Smooth muscle cell (in vitro differentiated cells): ENCODE data around the gene UBAC1. TPM values are rescaled to one million over a fixed set of nuclear protein-coding genes. Genes with fewer than 3 reads are reported as not detected.

ENCODE experiments used
- DNase-seq: peaks from one replicate; lab custom pipeline; 2025; ENCODE audit not compliant: unreplicated experiment; lab: John Stamatoyannopoulos, UW
- H2AFZ ChIP-seq: fragments of 200-600 bp; sonication (generic); 2 replicates; pipeline ENCODE4 v1.6.0; 2016; ENCODE audit warnings: antibody characterized with exemption, low read depth, mild to moderate bottlenecking
- H3F3A ChIP-seq: fragments of 200-600 bp; sonication (generic); 2 replicates; pipeline ENCODE4 v1.6.0; 2017; ENCODE audit warnings: antibody characterized with exemption, low read depth
- H3K27ac ChIP-seq: fragments of 200-600 bp; sonication (generic); 2 replicates; pipeline ENCODE4 v1.5.1; 2016; ENCODE audit warnings: low read depth, mild to moderate bottlenecking
- H3K27me3 ChIP-seq: fragments of 200-600 bp; sonication (generic); 2 replicates; pipeline ENCODE4 v1.6.1; 2016; ENCODE audit warnings: low read depth, mild to moderate bottlenecking
- H3K36me3 ChIP-seq: fragments of 200-600 bp; sonication (generic); 2 replicates; pipeline ENCODE4 v1.5.1; 2016; ENCODE audit warnings: low read depth
- H3K4me1 ChIP-seq: fragments of 200-600 bp; sonication (generic); 2 replicates; pipeline ENCODE4 v1.5.1; 2016; ENCODE audit warnings: low read depth
- H3K4me2 ChIP-seq: fragments of 200-600 bp; sonication (generic); 2 replicates; pipeline ENCODE4 v1.6.0; 2016; ENCODE audit warnings: mild to moderate bottlenecking
- H3K4me3 ChIP-seq: fragments of 200-600 bp; sonication (generic); 2 replicates; pipeline ENCODE4 v1.5.1; 2016; ENCODE audit warnings: mild to moderate bottlenecking
- H3K79me2 ChIP-seq: fragments of 200-600 bp; sonication (generic); 2 replicates; pipeline ENCODE4 v1.6.0; 2016; ENCODE audit warnings: low read depth, mild to moderate bottlenecking
- H3K9ac ChIP-seq: fragments of 200-600 bp; sonication (generic); 2 replicates; pipeline ENCODE4 v1.6.0; 2016; ENCODE audit warnings: low read depth
- H3K9me3 ChIP-seq: fragments of 200-600 bp; sonication (generic); replicated peaks from 2 replicates; pipeline ENCODE4 v1.5.1; 2016; ENCODE audit warnings: low read depth
- H4K20me1 ChIP-seq: fragments of 200-600 bp; sonication (generic); 2 replicates; pipeline ENCODE4 v1.6.0; 2016; ENCODE audit warnings: low read depth
- CTCF ChIP-seq: fragments of 200-600 bp; sonication (generic); IDR thresholded peaks from 2 replicates; pipeline ENCODE4 v1.5.1; 2017; ENCODE audit warnings: borderline replicate concordance, mild to moderate bottlenecking, antibody characterized with exemption; ENCODE audit not compliant: insufficient read depth, poor library complexity, severe bottlenecking
- WGBS: methylation state at CpG from one replicate; pipeline ENCODE4 v1.1.7; 2016; ENCODE audit warnings: low lambda C conversion rate; 5-methylcytosine and 5-hydroxymethylcytosine counted together
- polyA plus RNA-seq: library from polyadenylated mRNA; unstranded; fragments of >200 nt; fragmentation: Nextera tagmentation; extraction: Ambion mirVana; gene quantifications from 2 replicates; pipeline ENCODE4 v1.2.1, GENCODE V29; 2016
- total RNA-seq: library from RNA; depleted of rRNA; stranded (reverse); fragments of >200 nt; gene quantifications from 2 replicates; pipeline ENCODE4 v1.2.3, GENCODE V29; 2014

Gene UBAC1
- total and polyA plus RNA-seq, 2 experiments from 2014 or later: 35.3 to 43.5 TPM

DNA sequence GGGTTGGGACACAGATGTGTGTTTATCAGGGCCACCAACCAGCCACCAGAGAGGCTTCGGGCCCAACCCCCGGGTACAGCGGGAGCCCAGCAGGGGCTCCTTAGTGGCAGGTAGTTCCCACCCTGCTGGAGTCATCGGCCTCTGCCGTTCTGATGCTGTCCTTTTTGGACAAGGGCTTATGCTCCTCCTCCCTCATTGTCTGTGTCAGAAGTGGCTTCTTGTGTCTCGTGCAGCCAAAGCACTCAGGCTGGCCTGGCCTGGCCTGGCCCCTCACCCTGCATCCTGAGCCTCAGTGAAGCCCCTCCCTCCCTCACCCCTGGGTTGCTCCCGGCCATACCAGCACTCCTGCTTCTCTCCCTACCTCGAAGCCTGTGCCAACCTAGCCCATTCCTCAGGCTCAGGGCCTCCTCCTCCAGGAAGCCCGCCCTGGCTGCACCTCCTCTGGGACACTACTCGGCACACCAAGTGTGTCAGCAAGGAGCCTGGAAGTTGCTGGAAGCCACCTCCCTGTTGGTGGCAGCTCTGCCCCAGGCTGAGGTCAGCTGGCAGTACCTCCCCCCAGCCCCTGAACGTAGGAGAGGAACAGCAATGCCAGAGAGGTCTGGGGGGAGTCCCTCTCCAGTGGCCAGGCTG, 4.1 kb upstream of the UBAC1 start:
- no peak for DNase-seq
- Histone ChIP-seq H3K4me1 (peaks cover under 1% of the 10 kb centered on the region), H3K36me3 (no peaks in the 10 kb centered on the region), H3K27ac (no peak overlapping the region), H3K4me2 (no peak overlapping the region), H3K79me2 (peaks cover 7% of the 10 kb centered on the region), H2AFZ (no peak overlapping the region), H3K27me3 (no peaks in the 10 kb centered on the region), H4K20me1 (peaks cover under 1% of the 10 kb centered on the region), H3F3A (no peaks in the 10 kb centered on the region), H3K9me3 (no peaks in the 10 kb centered on the region), H3K9ac (no peak overlapping the region), H3K4me3 (no peak overlapping the region)
- 84% methylated on average over 11 of the region's 11 CpGs for WGBS
- TF ChIP-seq CTCF: no peak

GRCh38 chr9:135963938-135964337, 2.8 kb upstream of the UBAC1 start:
- H2AFZ ChIP-seq: no peak overlapping the region
- peaks cover 7% of the 10 kb centered on the region for H3K4me1 ChIP-seq
- H3K4me2 ChIP-seq: no peak overlapping the region
- no peak for DNase-seq
- no peak overlapping the region for H3K27ac ChIP-seq
- peaks cover 20% of the 10 kb centered on the region for H3K79me2 ChIP-seq
- H3K36me3 ChIP-seq: no peaks in the 10 kb centered on the region
- H3K27me3 ChIP-seq: no peaks in the 10 kb centered on the region
- H3K9me3 ChIP-seq: no peaks in the 10 kb centered on the region
- H3F3A ChIP-seq: no peaks in the 10 kb centered on the region
- no peak overlapping the region for H3K9ac ChIP-seq
- no peak for TF ChIP-seq CTCF
- no peak overlapping the region for H3K4me3 ChIP-seq
- peaks cover 13% of the 10 kb centered on the region for H4K20me1 ChIP-seq
- WGBS: 88% methylated on average over 10 of the region's 10 CpGs

DNA sequence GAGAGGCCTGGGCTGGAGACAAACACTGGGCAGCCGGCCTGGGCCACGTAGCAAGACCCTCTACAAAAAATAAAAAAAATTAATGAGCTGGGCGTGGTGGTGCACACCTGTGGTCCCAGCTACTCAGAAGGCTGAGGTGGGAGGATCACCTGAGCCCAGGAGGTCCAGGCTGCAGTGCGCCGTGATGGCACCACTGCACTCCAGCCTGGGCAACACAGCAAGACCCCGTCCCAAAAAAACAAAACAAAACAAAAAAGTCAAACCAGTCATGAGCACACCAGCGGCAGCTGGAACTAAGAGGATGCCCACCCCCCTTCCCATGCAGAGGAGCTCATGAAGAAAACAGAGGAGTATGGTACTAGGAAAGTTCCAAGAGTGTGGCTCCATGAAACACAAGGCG, 2.2 kb upstream of the UBAC1 start:
- H2AFZ ChIP-seq: no peak overlapping the region
- H3K27ac ChIP-seq: no peak overlapping the region
- H4K20me1 ChIP-seq: peaks cover 19% of the 10 kb centered on the region
- no peaks in the 10 kb centered on the region for H3F3A ChIP-seq
- no peak overlapping the region for H3K9ac ChIP-seq
- DNase-seq: no peak
- H3K36me3 ChIP-seq: no peaks in the 10 kb centered on the region
- no peak for TF ChIP-seq CTCF
- H3K9me3 ChIP-seq: no peaks in the 10 kb centered on the region
- H3K4me3 ChIP-seq: no peak overlapping the region
- 95% methylated on average over 8 of the region's 8 CpGs for WGBS
- H3K4me2 ChIP-seq: no peak overlapping the region
- peaks cover 7% of the 10 kb centered on the region for H3K4me1 ChIP-seq
- H3K79me2 ChIP-seq: peaks cover 26% of the 10 kb centered on the region
- H3K27me3 ChIP-seq: no peaks in the 10 kb centered on the region

DNA sequence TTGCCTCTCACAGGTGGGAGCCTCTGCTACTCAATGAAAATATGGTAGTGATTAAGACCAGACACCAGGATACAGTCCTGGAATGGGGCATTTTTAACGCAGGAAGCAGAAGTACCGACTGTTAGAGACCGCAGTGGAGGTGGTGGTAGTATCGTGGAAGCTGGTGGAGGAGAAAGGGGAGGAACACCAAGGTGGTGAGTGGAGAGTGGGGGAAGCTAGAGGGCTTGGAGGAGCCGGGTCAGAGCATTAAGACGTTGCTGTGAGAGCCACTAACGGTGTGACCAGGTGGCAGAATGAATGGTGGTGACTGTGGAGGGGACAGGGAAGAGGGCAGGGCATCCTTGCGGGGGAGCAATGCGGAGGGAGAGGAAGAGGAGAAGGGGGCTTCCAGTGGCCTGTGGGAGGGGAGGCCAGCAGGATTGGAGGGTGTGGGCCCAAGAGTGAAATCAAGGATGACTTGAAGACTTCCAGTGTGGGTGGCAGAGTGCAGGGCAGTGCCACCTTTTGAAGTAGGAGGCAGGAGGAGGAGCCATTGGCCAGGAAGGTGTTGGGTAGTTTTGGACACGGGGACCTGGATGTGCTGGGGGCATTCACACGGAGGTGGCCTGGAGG, 1.6 kb upstream of the UBAC1 start:
- no peak for TF ChIP-seq CTCF
- Histone ChIP-seq H3K4me3 (no peak overlapping the region), H2AFZ (no peak overlapping the region), H3K4me1 (peaks cover 7% of the 10 kb centered on the region), H3K79me2 (peaks cover 31% of the 10 kb centered on the region), H3K4me2 (no peak overlapping the region), H4K20me1 (peaks cover 24% of the 10 kb centered on the region), H3F3A (no peaks in the 10 kb centered on the region), H3K36me3 (no peaks in the 10 kb centered on the region), H3K27ac (no peak overlapping the region), H3K9me3 (no peaks in the 10 kb centered on the region), H3K27me3 (no peaks in the 10 kb centered on the region), H3K9ac (no peak overlapping the region)
- no peak for DNase-seq
- WGBS: 89% methylated on average over 11 of the region's 11 CpGs
